Right lobe of liver (tissue), 4 donors: Measurements from ENCODE around the gene NPHS1.

Experiments
- CTCF ChIP-seq, 4 donors: fragments of 200-600 bp in 3 of 4; fragments of 450-650 bp in 1 of 4; IDR thresholded peaks; one replicate each; pipeline versions ENCODE4 v1.5.1 to v1.8.0; 2016 to 2022; ENCODE audit warnings: antibody characterized with exemption in 4 of 4, mild to moderate bottlenecking in 2 of 4
- POLR2A ChIP-seq: fragments of 450-650 bp; IDR thresholded peaks from one replicate; pipeline ENCODE4 v1.6.1; 2017; ENCODE audit warnings: antibody characterized with exemption, mild to moderate bottlenecking
- donor health status: DM: no; HTN: no; CAD: no.
- donor health status: DM: no; HTN: no; CAD: no.
- donor health status: DM: no; HTN: yes; CAD: no.

DNA sequence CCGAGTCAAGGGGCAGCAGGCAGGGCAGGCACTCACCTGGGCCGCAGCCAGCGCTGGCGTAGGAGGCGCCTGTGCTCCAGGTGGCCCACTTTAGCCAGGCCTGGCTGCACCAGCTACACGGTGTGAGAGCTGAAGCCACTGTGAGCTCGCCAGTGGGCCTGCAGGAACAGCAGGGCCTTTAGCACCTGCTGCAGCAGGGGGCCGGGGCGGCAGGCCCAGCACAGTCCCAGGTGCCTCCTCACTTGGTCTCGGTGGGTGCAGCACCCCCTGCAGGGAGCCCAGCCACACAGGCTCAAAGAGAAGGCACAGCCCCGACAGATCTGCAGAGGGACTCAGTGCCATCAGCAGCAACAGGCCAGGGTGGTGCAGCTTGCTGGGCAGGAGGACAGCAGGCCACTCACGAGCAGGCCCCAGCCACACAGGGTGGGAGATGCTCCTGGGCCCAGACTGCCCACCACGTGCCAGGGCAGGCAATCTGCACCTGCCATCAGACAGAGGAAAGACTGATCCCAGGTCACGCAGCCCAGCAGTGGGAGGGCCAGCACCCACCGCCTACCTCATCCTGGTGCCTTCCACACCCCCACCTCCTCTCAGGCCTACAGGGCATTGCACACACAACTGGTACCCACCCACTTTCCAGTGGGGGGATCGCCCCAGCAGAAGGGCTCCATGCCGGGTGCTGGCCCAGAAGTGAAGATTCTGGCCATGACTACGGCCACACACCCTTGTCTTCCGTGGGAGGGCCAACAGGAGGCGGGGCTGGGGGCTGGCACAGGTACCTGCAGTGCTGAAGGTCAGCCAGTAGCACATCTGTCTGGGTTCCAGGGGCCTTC lies 61.1 kb downstream of the NPHS1 start:
- TF ChIP-seq CTCF (IDR thresholded peaks at IDR 0.05), result no peak
- no peak for TF ChIP-seq POLR2A
